ENCODE results near the gene NR2E1.

The NR2E1 gene

GRCh38 chr6:108165714-108166663, at the start of gene NR2E1:
Gene NR2E1 (plus strand): TSS chr6:108166022. CDS start chr6:108166766, 744 bp downstream.
- DNase-seq (ENCODE audit: low spot score): no peak

DNA sequence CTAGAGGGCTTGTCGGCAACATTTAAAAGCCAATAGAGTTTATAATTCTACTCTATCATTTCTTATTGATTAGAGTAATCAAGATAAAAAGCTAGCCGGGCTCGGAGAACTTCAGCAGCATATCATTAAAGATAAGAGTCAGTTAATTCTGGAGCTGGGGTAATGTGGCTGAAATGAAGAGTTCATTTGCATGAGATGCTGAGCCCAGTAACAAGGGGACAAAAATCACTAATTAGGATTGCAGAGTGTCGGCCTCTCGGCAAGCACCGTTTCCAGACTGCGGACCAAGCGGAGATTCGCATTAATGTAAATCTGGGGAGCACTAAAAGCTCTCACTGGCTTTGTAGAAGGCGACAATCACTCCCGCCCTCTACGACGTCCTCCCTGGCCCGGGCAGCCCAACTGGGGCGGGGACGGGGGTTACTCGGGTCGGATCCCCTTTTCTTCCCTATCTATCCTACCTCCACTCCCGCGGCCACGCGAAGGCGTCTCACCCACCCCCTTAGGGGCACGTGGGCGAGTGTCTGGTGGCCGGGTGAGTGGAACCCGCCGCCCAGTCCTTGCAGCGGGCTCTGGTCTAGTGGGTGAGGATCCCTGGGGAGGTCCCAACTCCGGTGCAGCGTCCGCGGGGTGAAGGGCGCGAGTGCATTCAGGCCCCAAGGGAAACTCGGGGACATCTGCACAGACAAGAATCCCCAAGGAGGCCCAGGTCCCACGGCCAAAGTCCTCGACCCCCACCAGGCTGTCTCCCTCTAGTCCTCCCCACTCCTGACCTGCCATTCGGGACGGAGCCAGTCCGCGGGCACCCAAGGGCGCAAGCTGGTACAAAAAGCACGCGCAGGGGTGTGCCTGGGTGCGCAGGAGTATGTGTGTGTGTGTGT, 49.0 kb upstream of the NR2E1 start:
- no peak for DNase-seq (ENCODE audit: low spot score)

- peak; percentile 19 for DNase-seq (ENCODE audit: low spot score)
Observed at GRCh38 chr6:108117427-108118358, 48.1 kb upstream of the NR2E1 start.

- no peak for DNase-seq (ENCODE audit: low spot score)
Observed at GRCh38 chr6:108118359-108118724, 47.5 kb upstream of the NR2E1 start.

- no peak for DNase-seq (ENCODE audit: low spot score)
Observed at GRCh38 chr6:108118810-108119768, 46.7 kb upstream of the NR2E1 start.

DNA sequence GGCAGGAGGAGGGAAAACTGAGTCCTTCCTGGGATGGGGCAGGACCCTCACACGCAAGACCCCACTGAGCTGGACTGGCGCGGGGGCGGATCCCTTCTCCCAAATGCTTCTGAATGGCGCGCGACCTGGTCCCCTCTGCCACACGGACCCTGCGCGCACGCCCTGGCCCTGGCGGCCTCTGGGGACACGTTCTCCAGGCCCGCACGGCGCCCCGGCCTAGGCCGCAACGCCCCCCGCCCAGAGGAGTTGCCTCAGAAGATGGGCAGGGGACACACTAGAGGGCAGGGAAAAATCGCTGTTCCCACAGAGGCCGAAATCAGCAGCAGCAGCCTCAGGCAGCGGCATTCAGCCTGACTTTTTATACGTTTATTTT, 46.1 kb upstream of the NR2E1 start:
- no peak for DNase-seq (ENCODE audit: low spot score)

DNA sequence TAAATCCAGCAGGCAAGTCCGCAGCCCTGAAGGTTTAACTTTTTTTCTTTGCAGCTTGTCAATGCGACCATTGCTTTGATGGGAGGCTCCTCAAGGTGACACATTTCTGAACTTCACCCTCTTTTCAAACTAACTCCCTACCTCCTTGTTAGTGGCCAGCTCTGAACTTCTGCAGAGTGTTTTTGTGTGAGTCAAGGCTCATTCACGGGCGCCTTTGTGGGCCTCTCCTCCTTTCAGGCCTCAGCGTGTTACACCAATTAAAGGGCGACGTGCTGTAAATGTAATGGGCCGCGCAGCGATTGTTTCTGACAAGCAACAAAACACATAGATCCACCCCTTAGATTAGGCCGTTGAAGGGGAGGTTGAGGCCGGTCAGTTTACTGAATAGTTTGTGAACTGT, 45.5 kb upstream of the NR2E1 start:
- no peak for DNase-seq (ENCODE audit: low spot score)

DNA sequence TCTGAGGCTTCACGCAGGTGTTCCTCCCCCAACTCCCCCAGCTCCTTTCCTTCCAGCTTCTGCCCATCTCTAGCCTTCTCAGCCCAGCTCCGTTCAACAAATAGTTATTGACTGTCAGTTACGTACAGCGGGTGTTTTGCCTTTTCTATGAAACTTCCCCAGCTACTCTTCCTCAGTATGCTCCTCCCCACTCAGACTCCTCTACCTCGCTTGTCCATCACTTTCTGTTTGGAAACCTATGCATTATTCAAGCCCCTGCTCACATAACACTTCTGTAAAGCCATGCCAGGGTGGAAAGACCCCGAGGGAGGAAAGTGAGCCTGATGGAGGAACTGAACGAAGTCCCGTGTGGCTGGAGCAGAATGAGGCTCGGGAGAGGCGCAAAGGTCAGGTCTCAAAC, 44.2 kb upstream of the NR2E1 start:
- DNase-seq (ENCODE audit: low spot score): no peak

GRCh38 chr6:108123481-108123929, 42.3 kb upstream of the NR2E1 start:
- DNase-seq (ENCODE audit: low spot score): no peak

GRCh38 chr6:108123946-108124345, 41.9 kb upstream of the NR2E1 start:
- DNase-seq (ENCODE audit: low spot score): no peak

GRCh38 chr6:108127056-108127455, 38.8 kb upstream of the NR2E1 start:
- no peak for DNase-seq (ENCODE audit: low spot score)

GRCh38 chr6:108127826-108128225, 38.0 kb upstream of the NR2E1 start:
- no peak for DNase-seq (ENCODE audit: low spot score)

GRCh38 chr6:108130262-108130661, 35.6 kb upstream of the NR2E1 start:
- no peak for DNase-seq (ENCODE audit: low spot score)

GRCh38 chr6:108132863-108133262, 33.0 kb upstream of the NR2E1 start:
- no peak for DNase-seq (ENCODE audit: low spot score)

DNA sequence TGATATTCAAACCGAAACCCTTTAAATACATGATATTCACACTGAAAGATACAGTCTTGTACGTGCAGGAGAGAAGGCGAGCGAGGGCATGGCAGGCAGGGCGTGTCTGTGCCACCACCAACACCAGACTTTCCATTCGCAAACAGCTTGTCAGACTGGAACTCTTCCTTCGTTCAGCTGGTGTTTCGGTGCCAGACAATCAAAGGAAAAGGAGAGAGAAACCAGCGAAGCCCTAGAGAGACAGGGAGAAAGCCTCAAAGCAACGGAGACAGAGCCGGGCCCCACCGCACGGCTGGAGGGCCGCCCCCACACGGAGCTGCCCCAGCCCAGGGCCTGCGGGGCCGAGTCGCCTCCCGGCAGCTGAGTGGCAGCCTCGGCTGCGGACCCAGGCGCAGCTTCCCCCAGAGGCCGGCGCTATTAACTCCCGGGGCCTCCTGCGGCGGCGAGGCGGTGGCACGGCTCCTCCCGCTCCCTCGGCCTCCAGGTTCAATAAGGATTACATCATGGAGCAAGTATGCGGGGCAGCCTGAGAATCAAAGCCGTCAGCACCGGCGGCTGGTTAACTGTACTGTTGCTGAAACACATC, 32.1 kb upstream of the NR2E1 start:
- no peak for DNase-seq (ENCODE audit: low spot score)

DNA sequence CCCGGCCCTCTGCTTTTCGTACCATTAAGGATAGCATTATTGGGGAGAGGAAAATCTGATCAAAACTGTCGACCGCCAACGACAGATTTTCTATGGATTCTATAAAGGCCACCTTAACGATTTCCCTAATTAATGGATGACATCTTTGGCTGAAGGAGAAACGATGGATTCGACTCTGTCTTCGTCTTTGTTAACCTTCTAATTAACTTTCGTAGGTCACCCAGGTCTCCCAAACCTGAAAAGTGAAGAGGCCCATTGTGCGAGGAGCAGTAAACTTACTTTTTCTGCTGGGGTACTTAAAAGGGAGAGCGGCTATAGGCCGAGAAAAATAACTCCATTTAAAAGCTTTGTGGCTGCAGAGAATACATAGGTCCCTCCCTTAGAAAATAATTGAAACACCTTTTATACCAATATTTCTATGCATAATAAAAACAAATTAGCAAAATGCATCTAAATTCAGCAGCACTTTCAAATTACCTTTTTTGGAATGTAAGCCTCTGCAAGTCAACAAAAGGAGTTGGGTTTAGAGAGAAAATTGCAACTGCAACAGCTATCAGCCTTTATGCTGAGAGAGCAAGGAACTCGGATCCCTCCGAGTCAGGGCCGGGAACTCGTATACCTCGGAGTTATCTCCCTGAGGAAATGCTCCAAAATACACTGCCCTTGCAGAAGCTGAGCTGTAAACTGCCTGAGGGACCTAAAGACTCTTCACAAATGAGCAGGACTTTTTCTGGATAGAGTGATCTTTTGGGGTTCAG, 31.4 kb upstream of the NR2E1 start:
- no peak for DNase-seq (ENCODE audit: low spot score)

- no peak for DNase-seq (ENCODE audit: low spot score)
Observed at GRCh38 chr6:108142240-108142639, 23.6 kb upstream of the NR2E1 start.

GRCh38 chr6:108145639-108146038, 20.2 kb upstream of the NR2E1 start:
- DNase-seq (ENCODE audit: low spot score): no peak

- DNase-seq (ENCODE audit: low spot score): no peak
Observed at GRCh38 chr6:108152446-108152845, 13.4 kb upstream of the NR2E1 start.
